GM18511 (cell line): ENCODE data around the gene PHF23.
A peak's percentile ranks its signal among the peaks of the same experiment; 100 is the strongest.

Experiments used
- ATAC-seq: cut with Tn5 transposase; IDR thresholded peaks from one replicate; pipeline ENCODE4 v1.9.1; 2021; ENCODE audit warnings: mild to moderate bottlenecking, moderate library complexity; ENCODE audit not compliant: unreplicated experiment

The PHF23 gene

GRCh38 chr17:7207120-7208001 is 31.9 kb downstream of the PHF23 start:
- no peak for ATAC-seq

- ATAC-seq = no peak
These were observed 33.7 kb downstream of the PHF23 start for GRCh38 chr17:7205561-7205960.

- peak; percentile 89 for ATAC-seq
These were observed 34.3 kb downstream of the PHF23 start for GRCh38 chr17:7204828-7205461.

- no peak for ATAC-seq
These were observed 34.9 kb downstream of the PHF23 start for GRCh38 chr17:7204336-7204735.

- no peak for ATAC-seq
These were observed 35.9 kb downstream of the PHF23 start for GRCh38 chr17:7203391-7203790.

- no peak for ATAC-seq
These were observed 42.4 kb downstream of the PHF23 start for GRCh38 chr17:7196651-7197401.

GRCh38 chr17:7195971-7196370 is 43.3 kb downstream of the PHF23 start:
- no peak for ATAC-seq

- ATAC-seq = no peak
These were observed 46.9 kb downstream of the PHF23 start for GRCh38 chr17:7192271-7192937.

GRCh38 chr17:7191571-7192270 is 47.5 kb downstream of the PHF23 start:
- ATAC-seq = no peak

- ATAC-seq = no peak
These were observed 48.2 kb downstream of the PHF23 start for GRCh38 chr17:7191069-7191468.

GRCh38 chr17:7190276-7190917 is 48.9 kb downstream of the PHF23 start:
- ATAC-seq = no peak

GRCh38 chr17:7186241-7186640 is 53.0 kb downstream of the PHF23 start:
- ATAC-seq = no peak
